HG03045 (cell line): ENCODE measurements around the gene GPR153.
"Not testable (repeated sequence)": the region's sequence is repeated elsewhere in the genome, so short reads cannot be mapped to it uniquely, and the experiment has no call there.

ENCODE experiments used
- ATAC-seq: cut with Tn5 transposase; IDR thresholded peaks from one replicate; pipeline ENCODE4 v1.9.1; 2021; ENCODE audit warnings: mild to moderate bottlenecking, moderate library complexity; ENCODE audit not compliant: unreplicated experiment

The GPR153 gene

DNA sequence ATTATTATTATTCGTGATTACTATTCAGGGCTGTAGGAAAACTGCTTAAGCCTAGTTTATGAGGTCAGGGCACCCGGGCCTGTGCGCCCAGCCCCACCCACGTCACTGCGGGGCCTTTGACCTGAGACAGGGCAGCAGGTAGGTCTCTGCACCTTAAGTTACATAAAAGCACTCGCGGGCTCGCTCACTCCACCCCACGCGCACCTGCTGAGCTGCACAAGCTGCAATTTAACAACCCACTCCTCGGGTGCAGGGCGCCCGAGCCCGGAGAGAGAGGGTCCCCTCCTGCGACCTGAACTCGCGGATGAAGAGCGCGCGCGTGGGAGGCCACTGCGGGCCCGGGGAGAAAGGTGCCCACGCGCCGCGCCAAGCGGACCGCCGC lies 25.6 kb downstream of the GPR153 start:
- peak; percentile 9 for ATAC-seq

DNA sequence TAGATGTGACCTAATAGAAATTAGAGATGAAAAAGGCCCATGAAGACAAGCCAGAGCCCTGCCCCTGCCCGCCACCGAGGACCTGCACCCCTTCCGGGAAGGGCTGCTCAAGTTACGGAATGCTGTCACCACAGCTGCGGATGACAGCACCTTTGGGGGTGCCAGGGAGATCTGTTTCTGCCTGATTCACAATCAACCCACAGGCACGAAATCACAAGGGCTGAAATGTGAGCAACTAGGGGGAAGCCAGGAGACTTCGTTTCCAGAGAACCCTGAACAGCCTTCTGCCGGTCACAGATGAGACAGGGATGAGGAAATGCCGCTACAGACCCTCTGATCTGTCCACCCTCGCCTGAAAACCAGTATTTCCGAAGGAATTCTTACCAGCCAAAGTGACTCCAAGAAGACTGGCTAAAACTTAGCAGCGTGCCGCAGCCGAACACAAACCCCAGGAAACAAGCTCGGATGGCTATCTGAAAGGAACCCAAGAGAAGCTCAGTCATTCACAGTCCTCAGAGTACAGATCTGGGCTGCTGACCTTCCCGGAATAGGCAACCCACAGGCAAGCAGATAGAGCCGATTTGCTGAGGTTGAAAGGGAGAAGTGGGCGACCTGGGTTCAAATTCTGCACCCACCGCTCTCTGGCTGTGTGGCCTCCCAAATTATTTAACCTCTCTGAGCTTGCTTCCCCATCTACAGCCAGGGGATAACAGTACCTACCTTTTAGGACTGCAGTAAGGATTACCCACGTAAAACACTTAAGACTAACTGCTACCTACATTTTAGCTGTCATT lies 26.2 kb downstream of the GPR153 start:
- no peak for ATAC-seq

DNA sequence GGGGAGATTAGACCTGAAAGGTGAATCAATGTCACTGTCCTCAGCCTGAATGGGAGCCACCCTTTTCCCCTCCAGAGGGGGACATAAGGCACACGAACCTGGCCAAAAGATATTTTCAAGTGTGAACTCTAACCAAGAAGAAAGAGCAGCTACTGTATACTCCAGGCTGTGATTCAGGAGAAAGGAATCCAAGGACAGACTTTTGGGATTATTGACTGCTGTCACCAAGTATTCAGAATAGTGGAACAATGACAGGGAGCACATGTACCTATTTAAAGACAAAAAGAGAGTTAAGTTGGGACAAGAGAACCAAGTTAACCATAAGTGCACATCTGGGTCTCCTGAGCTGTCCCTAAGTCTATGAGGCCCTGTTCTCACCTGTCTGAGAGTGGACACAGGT lies 27.5 kb downstream of the GPR153 start:
- no peak for ATAC-seq

DNA sequence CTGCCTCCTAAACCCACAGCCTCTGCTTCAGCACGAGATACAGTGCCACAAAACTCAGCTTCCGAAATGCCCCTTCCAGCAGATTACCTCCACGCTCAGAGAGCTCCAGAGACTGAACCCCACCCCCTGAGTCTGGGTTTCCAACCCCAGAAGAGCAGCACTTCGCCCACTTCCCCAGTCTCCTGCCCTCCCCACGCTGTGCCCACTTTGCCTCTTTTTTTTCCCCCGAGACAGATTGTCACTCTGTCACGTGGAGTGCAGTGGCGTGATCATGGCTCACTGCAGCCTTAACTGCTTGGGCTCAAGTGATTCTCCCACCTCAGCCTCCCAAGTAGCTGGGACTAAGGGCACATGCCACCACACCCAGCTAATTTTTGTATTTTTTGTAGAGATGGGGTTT lies 35.2 kb downstream of the GPR153 start:
- no peak for ATAC-seq

DNA sequence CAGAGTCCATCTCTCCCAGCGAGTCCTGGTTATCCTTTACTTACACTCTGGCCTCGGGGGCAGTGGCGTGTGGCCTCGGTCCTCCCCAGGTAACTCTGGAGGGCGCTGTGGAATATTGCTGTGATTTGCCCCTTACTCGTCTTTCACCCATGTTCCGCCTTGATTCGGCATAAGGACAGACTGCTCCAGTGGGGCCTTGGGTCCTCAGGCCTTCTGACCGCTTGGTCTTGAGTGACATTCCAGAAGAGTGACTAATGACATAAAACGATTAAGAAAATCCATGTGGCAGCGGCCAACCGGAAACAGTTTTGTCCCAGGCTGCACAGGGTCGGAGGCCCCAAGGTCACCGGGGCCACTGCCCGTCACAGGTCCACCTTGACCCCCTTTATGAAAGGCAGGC lies 36.2 kb downstream of the GPR153 start:
- ATAC-seq, result no peak

DNA sequence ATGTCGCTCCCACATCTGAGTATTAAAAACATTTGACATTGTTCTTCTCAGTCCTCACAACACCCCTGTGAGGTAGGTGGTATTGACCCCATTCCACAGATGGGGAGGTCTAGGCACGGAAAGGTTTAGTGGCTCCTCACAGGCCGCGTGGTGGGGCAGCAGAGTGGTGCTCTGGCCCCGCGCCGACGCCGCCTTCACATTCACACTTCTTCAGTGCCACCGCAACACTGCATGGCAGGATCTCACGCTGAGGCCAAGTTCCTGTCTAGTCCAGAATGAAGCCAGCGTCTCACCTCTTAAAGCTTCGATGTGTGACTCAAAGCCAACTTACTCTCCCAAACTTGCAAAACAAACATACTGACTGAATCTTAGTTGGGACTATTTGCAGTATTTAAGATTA lies 37.3 kb downstream of the GPR153 start:
- ATAC-seq, result no peak

DNA sequence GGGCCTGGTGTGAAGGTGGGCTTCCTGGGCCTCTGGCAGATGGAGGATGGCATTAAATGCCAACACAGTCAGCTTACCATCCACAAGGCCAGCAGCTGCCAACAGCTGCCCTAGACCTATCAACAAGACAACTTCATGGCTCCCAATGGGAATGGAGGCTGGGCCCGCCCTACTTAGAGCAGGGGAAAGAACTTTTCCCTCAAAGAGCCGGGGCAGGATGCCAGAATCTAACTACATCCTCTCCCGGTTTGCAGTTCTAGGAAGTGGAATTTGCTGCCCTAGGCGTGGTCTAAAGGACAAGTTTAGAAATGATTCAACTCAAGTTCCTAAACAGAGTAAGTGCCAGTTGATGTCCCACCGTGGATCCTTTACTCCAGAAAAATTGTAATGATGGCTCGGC lies 38.3 kb downstream of the GPR153 start:
- ATAC-seq, result no peak

DNA sequence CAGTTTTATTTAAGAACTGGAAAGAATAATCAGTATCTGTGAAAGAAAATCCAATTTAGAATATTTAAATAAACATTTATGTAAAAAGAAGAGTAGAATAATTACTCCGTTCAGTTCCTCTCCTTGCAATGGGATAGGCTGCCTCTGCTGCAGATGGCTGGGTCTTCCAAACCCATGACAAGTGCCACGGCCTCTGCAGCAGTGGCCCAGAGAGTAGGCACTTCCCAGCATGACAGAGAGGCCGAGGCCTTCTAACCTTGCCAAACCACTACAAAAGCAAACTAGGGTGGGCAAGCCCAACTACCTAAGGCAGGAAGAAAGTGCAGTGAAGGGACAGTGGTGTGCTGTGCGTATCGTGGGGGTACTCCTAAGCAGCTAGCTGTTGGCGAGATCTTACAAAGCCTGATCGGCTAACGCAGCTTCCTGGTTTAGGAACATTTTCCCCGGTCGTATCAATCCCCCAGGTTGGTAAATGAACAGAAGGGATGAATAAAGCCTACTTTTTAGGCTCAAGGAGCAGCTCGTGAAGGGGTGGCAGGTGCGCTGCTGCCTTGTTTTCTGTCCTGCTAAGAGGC lies 39.6 kb downstream of the GPR153 start:
- ATAC-seq, result no peak

DNA sequence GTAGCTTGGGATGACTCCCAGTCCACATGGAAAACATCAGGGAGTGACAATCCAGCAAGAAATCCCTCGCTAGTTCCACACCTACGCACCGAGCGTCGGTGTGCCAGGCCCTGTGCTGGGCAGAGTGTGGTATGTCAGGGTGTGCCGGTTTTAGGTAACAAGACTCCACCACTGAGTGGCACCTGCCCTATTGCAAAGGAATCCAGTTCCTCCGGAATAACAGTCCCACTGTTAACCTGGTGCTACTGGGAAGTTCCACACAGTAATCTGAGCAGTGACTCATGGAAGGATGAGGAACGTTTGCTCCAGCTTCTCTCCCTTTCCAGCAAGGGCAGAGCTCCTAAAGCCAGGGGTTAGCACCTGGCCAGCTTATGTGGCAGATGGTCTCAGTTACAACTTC lies 40.7 kb downstream of the GPR153 start:
- no peak for ATAC-seq

DNA sequence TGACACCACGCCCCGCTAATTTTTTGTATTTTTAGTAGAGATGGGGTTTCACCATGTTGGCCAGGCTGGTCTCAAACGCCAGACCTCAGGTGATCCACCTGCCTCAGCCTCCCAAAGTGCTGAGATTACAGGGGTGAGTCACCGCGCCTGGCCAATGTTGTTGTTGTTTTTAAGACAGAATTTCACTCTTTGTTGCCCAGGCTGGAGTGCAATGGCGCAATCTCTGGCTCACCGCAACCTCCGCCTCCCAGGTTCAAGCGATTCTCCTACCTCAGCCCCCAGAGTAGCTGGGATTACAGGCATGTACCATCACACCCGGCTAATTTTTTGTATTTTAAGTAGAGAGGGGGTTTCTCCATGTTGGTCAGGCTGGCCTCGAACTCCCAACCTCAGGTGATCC lies 41.3 kb downstream of the GPR153 start:
- ATAC-seq, result not testable (repeated sequence)

DNA sequence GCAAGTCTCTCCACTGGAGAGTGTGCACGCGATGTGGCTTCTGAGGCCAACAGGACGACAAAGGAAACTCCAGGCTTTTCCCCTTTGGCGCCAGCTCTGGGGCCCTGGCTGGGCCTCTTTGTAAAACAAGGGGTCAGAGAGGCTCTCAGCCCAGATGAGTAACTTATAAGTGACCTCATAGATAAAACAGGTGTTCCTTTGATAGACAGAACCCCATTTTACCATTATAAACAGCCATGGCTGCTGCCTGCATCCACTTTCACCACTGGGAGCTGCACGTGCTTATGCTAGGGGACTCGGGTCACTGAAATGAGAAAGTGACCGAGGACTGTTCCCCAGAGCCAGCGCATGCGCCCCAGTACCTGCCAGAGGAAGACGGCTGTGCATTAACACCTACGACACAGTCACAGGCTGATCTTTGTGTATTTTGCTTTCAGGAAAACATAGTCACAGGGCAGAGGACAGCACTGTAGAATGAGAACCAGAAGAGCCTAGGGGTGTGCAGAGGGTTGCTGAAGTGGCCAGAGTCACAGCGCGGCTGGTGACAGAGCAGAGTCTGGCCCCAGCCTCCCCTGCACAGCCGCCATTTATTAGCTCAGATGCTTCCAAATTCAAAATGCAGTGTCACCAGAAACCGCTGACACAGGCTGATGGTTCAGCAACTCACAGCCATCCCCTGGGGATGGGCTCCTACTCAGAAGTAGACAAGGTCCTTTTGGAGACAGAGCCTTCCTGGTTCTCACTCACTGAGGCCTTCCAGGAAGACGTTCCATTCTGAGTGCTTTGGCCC lies 42.3 kb downstream of the GPR153 start:
- no peak for ATAC-seq

DNA sequence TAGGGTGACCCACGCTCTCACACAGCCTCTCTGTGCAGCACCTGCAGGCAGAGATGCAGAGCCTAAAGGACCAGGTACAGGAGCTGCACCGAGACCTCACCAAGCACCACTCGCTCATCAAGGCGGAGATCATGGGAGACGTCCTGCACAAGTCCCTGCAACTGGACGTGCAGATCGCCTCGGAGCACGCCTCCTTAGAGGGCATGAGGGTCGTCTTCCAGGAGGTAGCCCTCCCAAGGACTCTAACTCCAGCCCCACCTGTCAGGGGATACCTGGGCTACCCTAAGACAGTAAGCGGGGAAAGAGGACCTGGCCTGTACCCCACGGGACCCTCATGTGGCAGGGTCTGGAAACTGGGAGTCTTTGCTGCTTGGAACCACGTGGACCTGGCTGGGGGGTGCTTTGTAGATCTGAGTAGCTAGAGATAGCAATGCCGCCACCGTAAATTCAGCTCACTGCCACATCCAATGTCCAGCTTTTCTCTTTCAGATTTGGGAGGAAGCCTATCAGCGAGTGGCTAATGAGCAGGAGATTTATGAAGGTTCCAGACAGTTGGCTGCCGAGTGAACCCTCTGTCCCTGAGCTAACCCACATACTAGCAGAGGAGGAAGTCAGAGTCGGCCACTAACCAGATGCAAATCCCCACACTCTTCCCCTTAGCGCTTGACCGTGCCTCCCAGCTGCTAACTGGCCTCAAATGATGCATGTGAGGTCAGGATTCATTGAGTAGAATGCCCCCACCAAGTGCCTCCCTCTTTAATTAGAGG lies 48.5 kb downstream of the GPR153 start:
- no peak for ATAC-seq

DNA sequence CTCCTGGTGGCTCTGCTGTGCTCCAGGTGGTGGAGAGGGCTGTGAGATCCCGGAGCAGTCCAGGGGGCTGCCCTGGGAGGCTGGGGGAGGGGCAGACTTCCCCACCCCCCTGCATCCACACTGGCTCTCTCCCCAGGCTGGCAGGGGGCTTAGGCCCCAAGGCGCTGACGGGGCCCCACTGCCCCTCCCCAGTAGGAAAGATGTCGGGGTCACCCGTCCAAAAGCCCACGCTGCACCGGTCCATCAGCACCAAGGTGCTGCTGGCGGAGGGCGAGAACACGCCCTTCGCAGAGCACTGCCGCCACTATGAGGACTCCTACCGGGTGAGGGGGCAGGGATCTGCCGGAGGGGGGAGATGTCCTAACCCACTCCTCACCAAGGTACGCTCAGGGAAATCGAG lies 49.2 kb downstream of the GPR153 start:
- ATAC-seq, result no peak

DNA sequence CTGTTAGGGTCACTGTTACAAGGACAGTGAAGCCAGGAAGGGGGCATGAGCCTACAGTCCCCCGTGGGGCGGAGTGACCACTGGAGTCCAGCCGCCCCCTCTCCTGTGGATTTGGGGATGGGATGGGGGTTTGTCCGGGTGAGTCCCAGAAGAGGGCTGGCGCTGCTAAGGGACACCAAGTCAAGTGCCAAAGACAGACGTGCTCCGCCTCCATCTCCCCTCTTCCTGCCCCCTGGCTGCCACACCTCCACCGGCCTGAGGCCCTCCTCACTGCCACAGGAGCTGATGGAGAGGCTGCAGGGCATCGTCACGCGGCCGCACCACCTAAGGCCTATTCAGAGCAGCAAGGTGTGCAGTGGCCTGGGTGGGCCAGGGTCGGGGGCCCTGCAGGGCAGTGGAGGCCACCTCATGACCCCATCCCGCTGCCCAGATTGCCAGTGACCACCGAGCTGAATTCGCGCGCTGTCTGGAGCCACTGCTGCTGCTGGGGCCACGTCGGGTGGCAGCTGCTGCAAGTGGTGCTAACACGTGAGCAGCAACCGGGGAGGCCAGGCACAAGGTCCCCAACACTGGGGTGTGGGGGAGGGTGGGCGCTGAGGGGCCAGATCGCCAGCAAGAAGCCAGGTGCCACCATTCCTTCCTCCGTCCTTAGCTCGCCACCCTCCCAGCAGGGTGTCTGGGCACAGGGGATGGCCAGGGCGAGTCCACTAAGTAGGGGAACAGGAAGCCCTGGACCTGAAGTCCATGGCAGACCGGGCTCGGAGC lies 50.1 kb downstream of the GPR153 start:
- no peak for ATAC-seq

DNA sequence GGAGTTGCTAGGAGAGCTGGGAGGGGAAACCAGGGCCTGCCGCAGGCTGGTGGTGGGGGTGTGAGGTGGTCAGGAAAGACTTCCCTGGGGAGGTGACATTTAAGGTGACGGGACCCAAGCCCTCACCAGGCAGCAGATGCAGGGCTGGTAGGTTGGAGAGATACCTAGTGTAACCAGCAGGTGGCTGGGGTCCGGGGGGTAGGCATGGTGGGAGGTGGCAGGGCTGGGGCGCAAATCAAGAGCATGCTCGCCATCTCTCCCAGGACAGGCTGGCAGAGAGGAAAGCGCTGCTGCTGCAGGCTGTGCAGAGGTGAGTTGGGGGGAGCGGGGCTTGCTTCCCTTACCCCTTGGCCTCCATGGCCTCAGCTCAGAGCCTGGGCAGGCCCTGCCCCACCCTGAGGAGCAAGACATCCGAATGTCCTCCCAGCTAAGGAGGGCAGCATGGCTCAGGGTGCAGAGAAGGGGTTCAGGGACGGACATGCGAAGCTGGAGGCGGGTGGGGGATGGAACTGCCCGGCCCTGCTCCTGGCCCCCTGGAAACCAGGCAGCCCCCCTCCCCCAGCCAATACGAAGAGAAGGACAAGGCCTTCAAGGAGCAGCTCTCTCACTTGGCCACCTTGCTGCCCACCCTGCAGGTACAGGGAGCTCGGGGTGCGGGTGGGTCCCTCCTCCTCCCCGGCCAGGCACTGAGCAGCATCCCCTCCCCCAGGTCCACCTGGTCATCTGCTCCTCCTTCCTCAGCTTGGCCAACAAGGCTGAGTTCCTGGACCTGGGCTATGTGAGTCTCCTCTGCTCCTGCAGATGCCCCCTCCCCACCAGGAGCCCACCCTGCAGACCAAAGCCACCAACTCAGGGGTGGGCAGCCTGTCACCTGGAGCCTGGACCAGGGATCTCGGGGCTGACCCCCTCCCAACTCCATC lies 51.0 kb downstream of the GPR153 start:
- no peak for ATAC-seq

DNA sequence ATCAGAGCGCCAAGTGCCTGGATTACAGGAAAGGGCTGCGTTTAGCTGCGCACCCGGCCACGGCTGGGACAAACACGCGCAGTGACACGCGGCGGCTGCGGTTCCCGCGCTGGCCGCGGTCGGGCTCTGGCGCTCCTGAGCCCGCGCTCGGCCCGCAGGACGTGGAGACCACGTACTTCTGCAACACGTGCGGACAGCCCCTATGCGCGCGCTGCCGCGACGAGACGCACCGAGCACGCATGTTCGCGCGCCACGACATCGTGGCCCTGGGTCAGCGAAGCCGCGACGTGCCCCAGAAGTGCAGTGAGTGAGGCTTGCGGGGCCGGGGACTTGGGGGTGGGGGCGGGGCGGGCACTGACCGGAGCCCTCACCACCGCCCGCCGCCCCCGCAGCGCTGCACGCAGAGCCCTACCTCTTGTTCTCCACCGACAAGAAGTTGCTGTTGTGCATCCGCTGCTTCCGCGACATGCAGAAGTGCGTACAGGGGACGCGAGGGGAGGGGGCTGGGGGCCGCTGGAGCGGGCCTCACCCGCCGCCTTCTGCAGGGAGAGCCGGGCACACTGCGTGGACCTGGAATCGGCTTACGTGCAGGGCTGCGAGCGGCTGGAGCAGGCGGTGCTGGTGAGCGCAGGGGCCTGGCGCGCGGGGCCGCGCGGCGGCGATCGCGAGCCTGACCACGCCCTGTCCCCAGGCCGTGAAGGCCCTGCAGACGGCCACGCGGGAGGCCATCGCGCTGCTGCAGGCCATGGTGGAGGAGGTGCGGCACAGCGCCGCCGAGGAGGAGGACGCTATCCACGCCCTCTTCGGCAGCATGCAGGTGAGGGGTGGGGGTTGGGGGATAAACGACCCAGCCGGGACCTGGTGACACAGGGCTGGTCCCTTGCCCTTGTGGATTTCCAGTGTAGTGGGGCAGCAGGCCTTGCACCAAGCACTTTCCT lies 51.9 kb downstream of the GPR153 start:
- no peak for ATAC-seq

DNA sequence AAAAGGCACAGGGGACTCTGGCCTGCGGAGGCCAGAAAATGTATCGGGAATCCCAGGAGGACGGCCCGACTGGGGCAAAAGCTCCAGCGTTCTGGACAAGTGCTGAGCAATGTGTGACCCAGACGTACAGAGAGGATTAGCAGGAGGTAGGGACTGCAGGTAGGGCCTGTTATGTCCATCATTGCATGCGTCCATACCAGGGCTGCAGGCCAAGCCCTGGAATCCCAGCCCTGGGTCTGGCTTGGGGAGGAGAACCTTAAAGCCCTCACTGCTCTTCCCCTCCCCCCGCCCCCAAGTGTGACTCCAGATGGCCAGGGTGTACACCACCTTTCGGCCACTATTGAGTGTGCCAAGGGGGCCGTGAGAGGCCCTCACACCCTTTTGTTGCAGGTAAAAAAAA lies 53.0 kb downstream of the GPR153 start:
- ATAC-seq, result no peak

DNA sequence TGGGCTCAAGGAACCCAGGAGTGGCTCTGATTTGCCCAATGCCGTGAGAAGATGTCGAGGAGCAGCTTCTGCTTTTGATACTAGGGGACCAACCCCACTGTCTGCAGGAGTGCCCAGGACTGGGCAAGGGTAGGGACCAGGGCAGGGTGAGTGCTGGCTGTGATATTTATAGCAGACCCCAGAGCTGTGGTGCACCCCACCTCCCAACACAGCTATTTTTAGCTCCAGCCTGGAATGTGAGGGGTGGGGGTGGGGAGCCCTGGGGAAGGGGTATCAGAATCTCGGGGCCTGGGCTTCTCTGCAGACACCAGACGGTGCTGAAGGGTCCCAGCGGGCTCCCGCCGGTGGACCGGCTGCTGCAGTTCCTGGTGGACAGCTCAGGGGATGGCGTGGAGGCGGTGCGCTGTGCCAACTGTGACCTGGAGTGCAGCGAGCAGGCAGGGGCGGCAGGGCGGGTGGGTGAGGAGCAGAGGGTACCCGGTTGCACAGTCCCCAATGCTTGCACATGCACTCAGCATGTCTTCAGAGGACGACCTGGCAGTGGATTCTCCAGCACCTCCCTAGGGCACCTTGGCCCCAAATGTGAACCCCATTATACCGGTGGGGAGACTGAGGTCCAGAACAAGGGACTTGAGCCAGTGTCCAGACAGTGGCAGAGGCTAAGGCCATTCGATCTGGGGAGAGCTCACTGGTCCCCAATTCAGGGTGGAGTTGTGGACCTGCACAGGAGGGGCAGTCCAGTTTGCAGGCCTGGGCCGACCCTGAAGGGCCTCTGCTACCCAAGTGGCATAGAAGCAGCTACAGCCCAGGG lies 53.6 kb downstream of the GPR153 start:
- ATAC-seq, result no peak
